KMS-11 (cell line): ENCODE results near the gene PHAX.

Experiments used
- H2AFZ ChIP-seq: fragments of 200-600 bp; sonication (generic); 2 replicates; pipeline ENCODE4 v1.6.1; 2016; ENCODE audit warnings: antibody characterized with exemption, mixed run types, low read depth
- H3K27ac ChIP-seq: fragments of 200-600 bp; sonication (generic); 2 replicates; pipeline ENCODE4 v1.6.1; 2016; ENCODE audit warnings: mild to moderate bottlenecking, mixed run types
- H3K27me3 ChIP-seq: fragments of 200-600 bp; sonication (generic); 2 replicates; pipeline ENCODE4 v1.6.1; 2017; ENCODE audit warnings: mild to moderate bottlenecking, low read depth, mixed run types, moderate library complexity; ENCODE audit not compliant: insufficient read depth
- H3K36me3 ChIP-seq: fragments of 200-600 bp; sonication (generic); 2 replicates; pipeline ENCODE4 v1.6.1; 2017; ENCODE audit warnings: mild to moderate bottlenecking, mixed run types; ENCODE audit not compliant: insufficient read depth
- H3K4me1 ChIP-seq: fragments of 200-600 bp; sonication (generic); 2 replicates; pipeline ENCODE4 v1.6.1; 2016; ENCODE audit warnings: mild to moderate bottlenecking, low read depth, mixed run types; ENCODE audit not compliant: poor library complexity, severe bottlenecking
- H3K4me2 ChIP-seq: fragments of 200-600 bp; sonication (generic); 2 replicates; pipeline ENCODE4 v1.7.0; 2016; ENCODE audit warnings: mild to moderate bottlenecking, mixed run types
- H3K4me3 ChIP-seq: fragments of 200-600 bp; sonication (generic); IDR thresholded peaks from 2 replicates; pipeline ENCODE4 v1.6.1; 2017; ENCODE audit warnings: low read depth, low read length, mixed read lengths; ENCODE audit not compliant: insufficient read depth
- H3K79me2 ChIP-seq: fragments of 200-600 bp; sonication (generic); 2 replicates; pipeline ENCODE4 v1.6.1; 2016; ENCODE audit warnings: low read depth, mixed run types; ENCODE audit not compliant: insufficient read depth
- H3K9ac ChIP-seq: fragments of 200-600 bp; sonication (generic); 2 replicates; pipeline ENCODE4 v1.6.1; 2016; ENCODE audit warnings: mild to moderate bottlenecking, mixed run types
- H4K20me1 ChIP-seq: fragments of 200-600 bp; sonication (generic); 2 replicates; pipeline ENCODE4 v1.6.1; 2016; ENCODE audit warnings: mild to moderate bottlenecking, mixed run types; ENCODE audit not compliant: insufficient read depth
- TF ChIP-seq, protein P1 (sequence below): fragments of 200-600 bp; sonication (generic); conservative IDR thresholded peaks from 2 replicates; pipeline ENCODE4 v1.6.1; 2017; ENCODE audit warnings: low read depth, mild to moderate bottlenecking, antibody characterized with exemption, low read length, moderate library complexity, mixed read lengths

PHAX gene

DNA sequence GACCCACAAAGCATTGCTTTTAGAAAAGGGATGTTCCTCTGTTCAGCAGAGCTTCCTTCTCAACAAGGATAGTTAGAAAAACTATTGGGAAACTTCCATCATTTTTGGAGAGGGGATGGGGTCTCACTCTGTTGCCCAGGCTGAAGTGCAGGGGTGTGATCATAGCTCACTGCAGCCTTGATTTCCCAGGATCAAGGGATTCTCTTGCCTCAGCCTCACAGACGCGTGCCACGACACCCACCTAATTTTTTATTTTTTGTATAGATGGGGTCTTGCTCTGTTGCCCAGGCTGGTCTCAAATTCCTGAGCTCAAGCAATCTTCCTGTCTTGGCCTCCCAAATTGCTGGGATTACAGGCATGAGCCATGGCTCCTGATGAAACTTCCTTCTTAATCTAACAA is 34.8 kb downstream of the PHAX start:
- Histone ChIP-seq H3K9ac (no peak overlapping the region), H3K36me3 (no peaks in the 10 kb centered on the region), H3K4me1 (no peaks in the 10 kb centered on the region), H3K4me2 (no peak overlapping the region), H4K20me1 (no peaks in the 10 kb centered on the region), H2AFZ (no peak overlapping the region), H3K27ac (no peak overlapping the region), H3K79me2 (no peaks in the 10 kb centered on the region), H3K27me3 (no peaks in the 10 kb centered on the region), H3K4me3 (no peak overlapping the region)
- TF ChIP-seq, protein P1, sequence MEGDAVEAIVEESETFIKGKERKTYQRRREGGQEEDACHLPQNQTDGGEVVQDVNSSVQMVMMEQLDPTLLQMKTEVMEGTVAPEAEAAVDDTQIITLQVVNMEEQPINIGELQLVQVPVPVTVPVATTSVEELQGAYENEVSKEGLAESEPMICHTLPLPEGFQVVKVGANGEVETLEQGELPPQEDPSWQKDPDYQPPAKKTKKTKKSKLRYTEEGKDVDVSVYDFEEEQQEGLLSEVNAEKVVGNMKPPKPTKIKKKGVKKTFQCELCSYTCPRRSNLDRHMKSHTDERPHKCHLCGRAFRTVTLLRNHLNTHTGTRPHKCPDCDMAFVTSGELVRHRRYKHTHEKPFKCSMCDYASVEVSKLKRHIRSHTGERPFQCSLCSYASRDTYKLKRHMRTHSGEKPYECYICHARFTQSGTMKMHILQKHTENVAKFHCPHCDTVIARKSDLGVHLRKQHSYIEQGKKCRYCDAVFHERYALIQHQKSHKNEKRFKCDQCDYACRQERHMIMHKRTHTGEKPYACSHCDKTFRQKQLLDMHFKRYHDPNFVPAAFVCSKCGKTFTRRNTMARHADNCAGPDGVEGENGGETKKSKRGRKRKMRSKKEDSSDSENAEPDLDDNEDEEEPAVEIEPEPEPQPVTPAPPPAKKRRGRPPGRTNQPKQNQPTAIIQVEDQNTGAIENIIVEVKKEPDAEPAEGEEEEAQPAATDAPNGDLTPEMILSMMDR = no peak

DNA sequence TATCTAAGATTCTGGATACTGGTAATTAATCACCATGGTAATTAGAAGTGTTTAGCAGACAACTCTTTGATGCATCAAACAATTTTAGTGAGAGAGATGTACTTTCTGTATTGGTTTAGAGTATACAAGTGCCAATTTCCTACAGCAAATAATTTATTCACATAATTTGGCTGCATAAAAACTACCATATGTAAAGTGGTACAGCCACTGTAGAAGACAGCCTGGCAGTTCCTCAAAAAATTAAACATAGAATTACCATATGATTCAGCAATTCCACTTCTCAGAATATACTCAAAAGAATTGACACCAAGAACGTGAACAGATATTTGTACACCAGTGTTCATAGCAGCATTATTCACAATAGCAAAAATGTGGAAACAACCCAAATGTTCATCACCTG is 36.2 kb downstream of the PHAX start:
- Histone ChIP-seq H3K79me2 (no peaks in the 10 kb centered on the region), H3K4me2 (no peak overlapping the region), H3K27ac (no peak overlapping the region), H3K36me3 (no peaks in the 10 kb centered on the region), H3K4me1 (no peaks in the 10 kb centered on the region), H2AFZ (no peak overlapping the region), H3K9ac (no peak overlapping the region), H3K27me3 (no peaks in the 10 kb centered on the region), H4K20me1 (no peaks in the 10 kb centered on the region), H3K4me3 (no peak overlapping the region)
- TF ChIP-seq, protein P1 = no peak

DNA sequence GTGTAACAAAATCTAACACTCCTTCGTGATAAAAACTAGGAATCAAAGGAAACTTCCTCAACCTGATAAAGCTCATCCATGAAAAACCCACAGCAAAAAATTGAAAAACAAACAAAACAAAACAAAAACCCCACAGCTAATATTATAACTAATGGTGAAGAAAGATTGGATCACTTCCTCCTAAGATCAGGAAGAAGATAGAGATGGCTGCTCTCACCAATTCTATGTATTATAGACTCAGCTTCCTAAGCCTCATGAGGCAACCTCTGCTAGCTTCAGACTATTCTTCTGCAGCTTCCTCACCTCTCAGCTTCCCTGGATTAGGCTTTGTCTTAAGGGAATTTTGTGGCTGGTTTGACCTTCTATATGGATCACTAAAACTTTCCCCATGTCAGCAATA is 40.1 kb downstream of the PHAX start:
- Histone ChIP-seq H2AFZ (no peak overlapping the region), H3K79me2 (no peaks in the 10 kb centered on the region)

DNA sequence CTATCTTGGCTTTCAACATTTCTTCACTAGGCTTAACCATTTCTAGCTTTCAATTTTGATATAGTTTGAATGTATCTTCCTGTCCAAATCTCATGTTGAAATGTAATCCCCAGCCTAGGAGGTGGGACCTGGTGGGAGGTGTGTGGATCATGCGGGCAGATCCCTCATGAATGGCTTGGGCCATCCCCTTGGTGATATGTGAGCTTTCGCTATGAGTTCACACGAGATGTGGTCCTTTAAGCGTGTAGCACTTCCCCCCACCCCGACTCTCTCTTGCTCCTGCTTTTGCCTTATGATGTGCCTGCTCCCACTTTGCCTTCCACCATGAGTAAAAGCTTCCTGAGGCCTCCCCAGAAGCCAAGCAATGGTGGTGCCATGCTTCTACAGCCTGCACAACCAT is 40.6 kb downstream of the PHAX start:
- H3K9ac ChIP-seq = no peak overlapping the region
- no peaks in the 10 kb centered on the region for H3K4me1 ChIP-seq
- H2AFZ ChIP-seq = no peak overlapping the region
- H3K27me3 ChIP-seq = no peaks in the 10 kb centered on the region
- TF ChIP-seq, protein P1 = no peak
- H3K36me3 ChIP-seq = no peaks in the 10 kb centered on the region
- no peak overlapping the region for H3K27ac ChIP-seq
- no peak overlapping the region for H3K4me3 ChIP-seq
- H3K79me2 ChIP-seq = no peaks in the 10 kb centered on the region
- H3K4me2 ChIP-seq = no peak overlapping the region
- no peaks in the 10 kb centered on the region for H4K20me1 ChIP-seq

More for the DNA sequence above, 40.1 kb downstream of the PHAX start:
- no peak overlapping the region for H3K9ac ChIP-seq
- no peaks in the 10 kb centered on the region for H3K4me1 ChIP-seq
- TF ChIP-seq, protein P1 = no peak
- H4K20me1 ChIP-seq = no peaks in the 10 kb centered on the region
- H3K4me3 ChIP-seq = no peak overlapping the region
- H3K27me3 ChIP-seq = no peaks in the 10 kb centered on the region
- H3K4me2 ChIP-seq = no peak overlapping the region
- H3K27ac ChIP-seq = no peak overlapping the region
- H3K36me3 ChIP-seq = no peaks in the 10 kb centered on the region
